Activated CD4-positive, alpha-beta T cell treated with anti-CD3 and anti-CD28 coated beads for 48 hours (primary cell): ENCODE measurements around the gene RAC2.

Experiments used
- DNase-seq: peaks from one replicate; pipeline ENCODE4 v3.0.0-alpha.2; 2020

The RAC2 gene

DNA sequence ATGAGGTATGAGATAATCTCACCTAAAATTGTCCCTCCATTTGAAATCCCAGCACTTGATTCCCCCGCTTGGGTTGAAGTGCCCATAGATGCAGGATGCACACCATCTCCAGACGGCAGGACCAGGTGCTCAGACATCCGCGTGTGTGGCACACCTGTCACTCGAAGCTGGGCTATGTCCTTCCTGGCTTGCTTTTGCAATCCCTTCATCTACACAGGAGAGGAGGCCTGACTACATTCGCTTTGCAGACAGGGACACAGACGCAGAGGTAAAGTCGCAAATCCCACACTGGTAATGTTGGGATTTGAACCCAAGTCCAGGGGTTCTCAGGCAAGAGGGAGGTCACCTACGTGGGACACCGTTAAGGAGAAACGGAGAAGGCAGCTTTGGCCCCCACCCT lies 31.1 kb upstream of the RAC2 start:
- DNase-seq = no peak

DNA sequence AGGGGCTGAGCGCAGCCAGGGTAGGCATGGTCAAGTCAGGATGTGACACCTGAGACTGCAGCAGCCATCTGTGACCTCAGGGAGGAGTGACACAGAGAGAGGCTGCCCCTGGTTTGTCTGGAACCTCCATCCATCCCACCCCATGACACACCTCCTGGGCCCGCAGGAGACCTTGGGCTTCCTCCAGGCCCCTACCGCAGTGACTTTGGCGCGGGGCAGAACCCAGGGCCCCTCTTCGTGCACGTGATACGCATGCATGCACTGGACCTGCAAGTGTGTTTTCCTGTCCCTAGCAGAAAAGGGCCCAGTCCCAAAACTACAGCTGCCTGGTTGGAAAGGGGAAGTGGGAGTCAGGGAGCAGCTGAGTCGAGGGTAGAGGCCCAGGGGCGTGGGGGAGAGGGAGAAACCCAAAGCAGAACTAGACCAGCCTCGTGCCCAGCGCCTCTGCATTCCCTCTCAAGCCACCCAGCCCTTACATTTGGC lies 30.4 kb upstream of the RAC2 start:
- DNase-seq = no peak

DNA sequence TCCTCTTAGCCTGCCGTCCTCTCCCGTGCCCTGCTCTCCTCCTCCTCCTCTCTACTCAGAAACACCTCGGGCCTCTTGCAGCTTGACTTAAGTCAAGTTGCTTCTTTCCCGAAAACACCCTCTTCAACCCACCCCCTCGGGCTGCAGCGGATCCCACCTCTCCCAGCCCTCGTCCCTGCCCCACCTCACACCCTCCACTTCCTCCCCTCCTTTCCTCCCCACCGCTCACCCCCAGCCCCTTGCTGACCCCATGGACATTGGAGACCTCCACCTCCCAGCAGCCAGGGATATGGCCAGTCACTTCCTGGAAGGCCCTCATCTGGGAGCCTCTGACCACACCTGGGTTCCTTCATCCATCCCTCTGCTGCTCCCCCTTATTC lies 29.8 kb upstream of the RAC2 start:
- DNase-seq = no peak

DNA sequence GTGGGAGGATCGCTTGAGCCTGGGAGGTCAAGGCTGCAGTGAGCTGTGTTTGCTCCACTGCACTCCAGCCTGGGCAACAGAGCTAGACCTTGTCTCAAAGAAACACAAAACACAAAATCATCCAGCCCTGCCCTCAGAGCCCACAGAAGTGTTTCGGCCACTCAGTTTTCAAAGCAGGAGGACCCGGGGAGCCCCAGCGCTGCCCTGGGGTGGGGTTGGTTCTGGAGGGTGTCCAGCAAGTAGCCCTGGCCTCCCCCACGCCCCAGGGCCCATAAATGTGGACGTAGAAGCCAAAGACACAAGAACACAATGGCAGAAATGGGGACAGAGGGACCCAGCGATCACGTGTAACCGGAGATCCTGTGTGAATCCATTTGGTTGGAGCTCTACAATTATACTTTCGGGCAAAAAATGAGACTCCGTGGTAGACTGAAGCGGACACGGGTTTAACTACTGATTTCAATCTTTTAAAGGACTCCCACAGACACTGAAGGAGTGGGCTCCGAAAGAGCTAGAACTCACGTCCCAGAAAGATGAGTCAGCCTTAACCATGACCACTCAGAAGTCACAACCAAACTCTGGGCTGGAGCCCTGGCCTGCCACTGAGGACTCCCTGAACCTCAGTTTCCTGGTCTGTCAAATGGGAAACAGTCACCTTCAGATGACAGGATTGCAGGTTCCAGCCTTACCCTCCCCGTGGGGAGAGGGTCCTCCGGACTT lies 29.2 kb upstream of the RAC2 start:
- peak; percentile 42 for DNase-seq

DNA sequence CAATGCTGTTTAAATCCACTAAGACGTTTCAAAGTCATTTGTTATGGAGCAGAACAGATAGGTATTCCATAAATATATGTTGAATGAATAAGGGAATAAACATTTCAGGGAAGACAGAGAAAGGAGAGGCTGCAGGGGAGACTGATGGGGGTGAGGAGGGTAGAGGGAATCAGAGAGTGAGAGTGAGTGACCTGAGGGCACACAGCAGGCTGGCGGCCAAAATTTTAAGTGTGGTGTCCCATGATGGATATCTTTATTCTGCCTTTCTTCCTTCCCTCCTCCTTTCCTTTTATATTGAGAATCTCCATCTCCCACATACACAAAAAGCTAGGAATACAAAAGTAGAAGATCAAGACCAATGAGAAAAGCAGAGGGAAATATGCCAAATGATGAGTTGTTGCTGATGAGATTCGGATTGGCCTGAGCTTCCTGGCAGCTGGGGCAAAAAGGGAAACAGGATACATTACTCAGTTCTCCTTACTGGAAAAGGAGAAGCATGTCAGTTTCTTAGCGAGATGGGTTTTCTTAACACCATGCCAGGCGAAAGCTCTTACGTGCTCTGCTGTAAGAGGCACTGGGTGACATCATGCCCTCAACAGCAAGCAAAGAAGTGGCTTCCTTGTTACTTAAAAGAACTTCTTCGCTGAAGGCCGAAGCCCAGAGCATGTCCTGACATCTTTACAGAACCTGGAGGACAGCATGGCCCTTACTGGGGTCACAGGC lies 27.0 kb upstream of the RAC2 start:
- no peak for DNase-seq

DNA sequence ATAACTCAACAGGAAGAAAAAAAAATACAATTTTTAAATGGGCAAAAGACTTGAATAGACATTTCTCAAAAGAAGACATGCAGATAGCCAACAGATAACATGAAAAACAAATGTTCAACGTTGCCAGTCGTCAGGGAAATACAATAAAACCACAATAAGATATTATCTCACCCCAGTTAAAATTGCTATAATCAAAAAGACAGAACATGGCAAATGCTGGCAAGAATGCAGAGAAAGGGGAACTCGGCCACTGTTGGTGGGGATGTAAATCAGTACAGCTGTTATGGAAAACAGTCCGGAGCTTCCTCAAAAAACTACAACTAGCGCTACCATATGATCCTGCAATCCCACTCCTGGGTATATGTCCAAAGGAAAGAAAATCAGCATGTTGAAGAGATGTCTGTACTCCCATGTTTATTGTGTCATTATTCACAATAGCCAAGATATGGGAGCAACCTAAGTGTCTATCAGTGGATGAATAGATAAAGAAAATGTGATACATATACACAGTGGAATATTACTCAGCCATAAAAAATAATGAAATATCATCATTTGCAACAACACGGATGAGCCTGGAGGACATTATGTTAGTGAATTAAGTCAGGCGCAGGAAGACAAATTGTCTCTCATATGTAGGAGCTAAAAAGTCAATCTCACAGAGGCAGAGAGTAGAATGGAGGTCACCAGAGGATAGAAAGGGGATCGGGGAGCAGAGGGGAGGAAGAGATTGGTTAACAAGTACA lies 26.0 kb upstream of the RAC2 start:
- no peak for DNase-seq

DNA sequence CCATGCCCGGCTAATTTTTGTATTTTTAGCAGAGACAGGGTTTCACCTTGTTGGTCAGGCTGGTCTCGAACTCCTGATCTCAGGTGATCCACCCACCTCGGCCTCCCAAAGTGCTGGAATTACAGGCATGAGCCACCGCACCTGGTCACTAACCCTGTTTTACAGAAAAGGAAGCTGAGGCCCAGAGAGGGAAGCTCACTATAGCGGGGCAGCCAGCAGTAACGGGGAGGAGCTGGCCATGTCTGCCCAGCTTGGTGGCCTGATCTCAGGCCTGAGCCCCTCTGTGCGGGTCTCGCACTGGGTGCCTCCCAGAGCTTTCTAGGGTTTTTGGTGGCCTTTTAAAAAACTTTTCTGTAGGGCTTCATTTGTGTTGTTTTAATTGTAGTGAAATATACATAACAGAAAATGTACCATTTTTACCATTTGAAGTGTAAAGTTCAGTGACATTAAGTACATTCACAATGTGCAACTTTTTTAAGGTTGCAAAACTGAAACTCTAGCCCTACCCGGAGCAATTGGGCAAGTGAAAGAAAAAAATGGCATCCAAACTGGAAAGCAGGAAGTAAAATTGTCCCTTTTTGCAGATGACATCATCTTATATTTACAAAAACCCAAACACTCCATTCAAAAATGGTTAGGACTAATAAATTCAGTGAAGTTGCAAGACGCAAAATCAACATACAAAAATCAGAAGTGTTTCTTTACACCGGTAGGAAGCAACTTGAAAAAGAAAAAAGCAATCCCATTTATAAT lies 23.8 kb upstream of the RAC2 start:
- no peak for DNase-seq

DNA sequence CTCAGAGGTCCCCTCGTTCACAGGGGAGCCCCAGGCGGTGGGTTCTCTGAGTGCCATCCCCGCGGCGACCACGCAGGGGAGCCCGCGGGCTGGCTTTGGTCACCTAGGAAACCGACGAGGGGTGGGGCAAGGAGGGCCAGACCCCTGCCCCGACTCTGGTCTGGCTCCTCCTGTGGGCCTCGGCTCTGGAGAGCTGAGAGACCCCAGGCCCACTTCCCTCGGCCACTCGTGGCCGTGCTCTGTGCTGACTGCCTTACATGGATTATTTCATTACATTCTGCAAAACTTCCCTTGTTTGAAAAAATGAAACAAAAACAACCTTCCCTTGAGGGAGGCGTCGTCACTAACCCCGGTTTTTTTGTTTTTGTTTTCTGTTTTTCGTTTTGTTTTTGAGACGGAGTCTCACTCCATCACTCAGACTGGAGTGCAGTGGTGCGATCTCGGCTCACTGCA lies 23.1 kb upstream of the RAC2 start:
- peak; percentile 76 for DNase-seq

DNA sequence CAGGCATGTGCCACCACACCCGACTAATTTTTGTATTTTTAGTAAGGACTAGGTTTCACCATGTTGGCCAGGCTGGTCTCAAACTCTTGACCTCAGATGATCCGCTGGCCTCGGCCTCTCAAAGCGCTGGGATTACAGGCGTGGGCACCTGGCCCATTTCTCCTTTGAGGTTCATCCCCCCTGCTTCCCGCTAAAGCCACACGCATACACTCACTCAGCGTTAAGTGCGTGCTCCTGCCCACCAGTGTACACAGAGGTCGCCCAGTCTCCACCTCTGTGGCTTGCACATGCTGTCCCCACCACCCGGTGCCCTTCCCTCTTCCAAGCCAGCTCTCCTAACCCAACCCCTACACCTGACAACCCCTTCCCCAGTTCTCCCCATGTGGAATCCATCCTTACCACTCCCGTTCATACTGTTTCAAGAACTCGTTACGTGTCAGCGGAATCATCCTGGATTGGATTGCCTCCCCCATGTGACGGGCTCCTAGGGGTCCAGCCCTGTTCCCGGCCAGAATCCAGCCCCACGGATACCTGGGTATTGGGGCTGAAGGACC lies 22.6 kb upstream of the RAC2 start:
- no peak for DNase-seq

DNA sequence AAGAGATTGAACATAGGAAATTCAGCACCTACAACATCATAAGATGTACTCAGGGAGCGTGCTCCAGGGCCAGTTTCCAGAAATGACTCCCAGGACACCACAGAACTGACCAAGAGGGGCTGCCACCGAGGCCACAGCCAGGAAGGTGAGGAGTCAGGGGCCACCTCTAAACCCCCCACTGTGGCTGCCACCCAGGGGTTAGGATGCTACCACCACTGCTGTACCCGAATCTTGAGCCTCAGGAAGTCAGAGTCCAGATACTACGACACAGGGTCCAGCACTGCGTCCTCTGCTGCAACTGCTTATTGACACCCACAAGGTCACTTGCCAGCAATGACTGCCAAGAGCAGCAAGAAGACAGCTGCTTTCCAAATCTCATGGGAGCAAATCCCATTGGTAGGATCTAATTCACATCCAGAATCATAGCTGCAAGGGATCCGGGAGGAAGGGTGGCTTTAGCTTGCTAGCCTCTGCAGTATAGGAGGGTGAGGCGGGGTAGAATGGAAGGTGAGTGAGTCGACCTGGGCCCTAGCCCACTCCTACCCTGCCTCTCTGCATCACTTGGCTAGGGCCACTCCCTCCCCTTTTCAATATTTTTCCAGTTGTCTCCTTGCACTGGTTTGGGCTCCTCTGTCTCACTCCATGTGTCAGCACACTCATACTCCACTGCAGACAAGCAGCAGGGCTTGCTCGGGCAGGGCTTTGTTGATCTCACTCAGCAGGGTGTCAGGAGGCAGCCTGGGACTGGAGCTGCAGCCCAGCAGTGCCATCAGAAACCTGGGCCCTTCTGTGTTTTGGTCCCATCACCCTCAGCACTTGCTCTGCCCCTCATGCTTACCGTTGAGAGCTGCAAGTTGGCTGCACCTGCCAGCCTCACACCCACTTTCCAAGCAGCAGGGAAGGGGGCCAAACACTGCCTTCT lies 20.2 kb upstream of the RAC2 start:
- no peak for DNase-seq

DNA sequence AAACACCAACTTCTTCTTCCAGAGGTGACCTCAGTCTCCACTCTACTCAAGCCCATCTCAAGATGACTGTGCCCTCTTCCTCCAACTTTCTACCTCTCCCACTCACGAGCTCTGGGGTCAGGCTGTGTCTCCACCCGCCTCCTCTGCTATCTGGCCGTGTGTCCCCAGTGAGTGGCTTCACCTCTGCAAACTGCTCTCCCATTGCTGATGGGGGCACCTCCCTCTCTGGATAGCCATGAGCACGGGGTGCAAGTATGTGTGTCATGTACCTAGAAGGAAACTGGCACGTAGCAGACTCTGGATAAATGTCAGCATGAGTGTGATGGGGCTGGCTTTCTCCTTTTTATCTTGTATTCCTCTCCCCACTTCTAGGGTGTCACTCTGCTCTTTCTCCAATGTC lies 18.3 kb upstream of the RAC2 start:
- no peak for DNase-seq

DNA sequence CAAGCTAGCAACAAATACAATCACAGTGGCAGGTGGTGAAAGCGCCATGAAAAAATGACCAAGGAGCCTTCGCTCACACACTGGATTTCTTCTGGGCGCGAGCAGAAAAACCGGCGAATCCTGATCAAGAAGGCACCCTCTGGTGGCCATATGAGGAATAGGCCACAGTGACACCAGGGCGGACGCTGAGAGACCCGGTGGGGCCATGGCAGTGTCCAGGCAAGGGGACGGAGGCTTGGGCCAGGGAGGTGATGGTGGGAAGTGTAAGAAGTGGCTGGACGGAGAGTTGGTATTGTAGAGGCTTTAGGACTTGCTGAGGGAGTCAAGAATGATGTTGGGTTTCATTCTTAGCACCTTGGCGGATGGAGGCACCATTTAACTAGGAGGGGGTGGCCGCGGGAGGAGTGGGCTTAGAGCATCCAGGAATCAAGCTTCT lies 16.9 kb upstream of the RAC2 start:
- peak; percentile 72 for DNase-seq

DNA sequence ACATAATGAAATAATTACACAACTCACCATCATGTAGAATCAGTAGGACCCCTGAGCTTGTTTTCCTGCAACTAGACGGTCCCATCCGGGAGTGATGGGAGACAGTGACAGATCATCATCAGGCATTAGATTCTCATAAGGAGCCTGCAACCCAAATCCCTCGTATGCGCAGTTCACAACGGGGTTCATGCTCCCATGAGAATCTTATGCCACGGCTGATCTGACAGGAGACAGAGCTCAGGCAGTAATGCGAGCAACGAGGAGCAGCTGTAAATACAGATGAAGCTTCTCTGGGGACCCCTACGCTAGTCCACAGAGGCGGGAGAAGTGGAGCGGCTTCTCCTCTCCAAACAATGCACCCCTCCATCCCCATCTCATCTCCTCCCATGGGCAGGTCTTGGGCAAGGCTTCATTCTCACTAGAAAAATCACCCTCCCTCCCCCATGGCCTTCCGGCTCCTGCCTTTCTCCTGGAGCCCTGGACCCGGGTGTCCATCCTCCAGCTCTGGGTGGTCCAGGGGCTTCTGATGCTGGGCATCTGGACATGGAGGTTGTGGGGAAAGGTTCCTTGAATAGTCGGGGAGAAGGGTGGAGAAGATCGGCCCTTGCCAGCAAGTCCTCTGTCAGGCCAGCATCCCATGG lies 16.2 kb upstream of the RAC2 start:
- no peak for DNase-seq

DNA sequence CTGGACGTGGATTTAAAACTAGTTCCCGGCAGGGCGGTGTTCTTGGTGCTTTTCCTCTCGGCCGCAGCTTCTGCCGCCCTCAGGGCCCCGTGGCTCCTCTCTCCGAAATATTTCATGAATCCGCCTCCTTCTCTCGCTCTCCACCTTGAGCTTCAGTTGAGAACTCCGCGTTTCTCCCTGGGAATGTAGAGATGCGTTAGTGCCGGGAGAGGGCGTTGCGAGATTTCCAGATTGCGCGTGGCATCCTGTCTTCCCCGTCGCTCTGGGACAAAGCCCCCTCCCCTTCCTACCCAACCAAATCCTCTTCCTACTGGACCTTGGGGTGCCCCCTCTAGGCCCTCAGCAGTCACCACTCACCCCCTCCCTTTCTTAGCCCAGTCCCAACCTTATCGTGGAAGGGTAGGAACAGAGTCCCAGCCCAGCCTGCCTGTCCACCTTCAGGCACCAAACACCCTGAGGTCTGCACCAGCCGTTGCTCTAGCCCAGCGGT lies 15.5 kb upstream of the RAC2 start:
- DNase-seq = no peak

DNA sequence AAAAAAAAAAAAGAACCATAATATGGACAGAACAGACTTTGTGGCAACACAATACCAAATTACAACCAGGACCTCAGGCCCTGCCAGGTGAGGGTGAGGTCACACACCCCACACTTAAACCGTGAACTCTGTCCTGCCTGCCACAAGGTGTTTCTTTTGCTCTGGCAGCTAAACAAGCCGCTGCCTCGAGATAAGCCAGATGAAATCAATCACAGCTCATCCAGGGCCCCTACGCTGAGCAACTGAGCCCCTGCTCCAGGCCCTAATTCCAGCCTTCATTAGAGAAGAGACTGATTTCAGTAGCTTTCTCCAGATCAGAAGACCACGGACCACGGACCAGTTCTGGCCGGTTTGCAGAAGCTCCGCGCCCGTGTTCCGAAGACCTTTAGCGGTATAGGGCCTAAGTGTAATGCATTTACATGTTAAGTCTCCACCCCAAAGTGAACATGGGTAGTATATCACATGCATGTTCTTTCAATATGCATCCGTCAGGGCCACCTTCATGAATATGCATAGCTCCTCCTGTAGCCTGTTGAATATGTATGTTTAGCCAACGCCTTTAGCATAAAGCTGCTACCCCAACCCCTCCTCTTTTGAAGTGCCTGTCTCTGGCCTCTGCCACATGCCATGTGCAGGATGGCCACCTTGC lies 14.8 kb upstream of the RAC2 start:
- DNase-seq = no peak

DNA sequence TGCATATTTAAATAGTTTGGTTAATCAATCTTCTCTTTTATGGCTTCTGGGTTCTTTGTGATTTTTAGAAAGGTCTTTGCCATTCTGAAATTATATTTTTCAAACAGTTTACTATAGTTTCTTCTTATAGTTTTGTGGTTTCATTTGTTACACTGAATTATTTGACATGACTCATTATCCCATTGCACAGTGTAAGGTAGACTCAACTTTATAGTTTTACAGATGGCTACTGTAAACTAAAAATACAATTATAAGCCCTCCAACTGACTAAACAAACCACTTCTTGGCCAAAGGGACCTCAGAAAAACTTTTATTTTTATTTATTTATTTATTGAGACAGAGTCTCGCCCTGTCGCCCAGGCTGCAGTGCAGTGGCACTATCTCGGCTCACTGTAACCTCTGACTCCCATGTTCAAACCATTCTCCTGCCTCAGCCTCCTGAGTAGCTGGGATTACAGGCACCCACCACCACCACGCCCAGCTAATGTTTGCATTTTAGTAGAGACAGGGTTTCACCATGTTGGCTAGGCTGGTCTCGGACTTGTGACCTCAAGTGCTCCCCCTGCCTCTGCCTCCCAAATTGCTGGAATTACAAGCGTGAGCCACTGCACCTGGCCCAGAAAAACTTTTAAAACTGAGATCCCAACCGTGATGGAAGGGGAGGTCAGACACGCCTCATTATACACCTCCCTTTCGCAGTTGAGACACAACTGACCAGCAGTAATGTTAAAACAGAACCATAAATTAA lies 14.1 kb upstream of the RAC2 start:
- no peak for DNase-seq

DNA sequence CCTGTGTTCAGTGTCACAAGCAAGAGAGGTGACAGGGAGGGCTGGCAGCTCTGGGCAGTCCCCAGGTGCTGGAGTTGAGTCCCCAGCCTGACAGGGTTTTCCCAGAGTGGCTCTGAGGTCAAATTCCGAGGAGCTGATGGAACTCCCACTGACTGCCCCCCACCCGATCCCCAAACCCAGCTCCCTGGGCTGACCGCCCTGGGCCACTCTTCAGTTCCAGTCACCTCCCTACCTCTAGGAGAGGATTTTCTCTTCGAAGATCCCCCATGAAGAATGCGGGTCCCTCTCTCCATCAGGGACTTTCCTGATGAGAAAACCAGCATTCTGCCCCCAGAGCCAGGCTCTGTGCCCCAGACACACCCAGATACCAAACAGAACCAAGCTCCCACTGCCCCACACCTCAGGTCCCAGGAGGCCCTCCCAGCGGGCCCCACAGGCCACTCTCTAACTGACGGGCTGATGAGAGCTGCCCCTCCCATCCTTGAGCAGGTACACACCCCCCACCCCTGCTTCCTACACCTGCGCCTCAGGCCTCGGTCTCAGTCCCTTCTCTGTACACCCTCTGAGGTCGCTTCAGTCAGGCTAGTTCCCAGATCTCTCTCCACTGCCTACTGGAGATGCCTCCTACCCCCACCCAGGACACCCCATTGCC lies 12.1 kb upstream of the RAC2 start:
- DNase-seq = no peak

DNA sequence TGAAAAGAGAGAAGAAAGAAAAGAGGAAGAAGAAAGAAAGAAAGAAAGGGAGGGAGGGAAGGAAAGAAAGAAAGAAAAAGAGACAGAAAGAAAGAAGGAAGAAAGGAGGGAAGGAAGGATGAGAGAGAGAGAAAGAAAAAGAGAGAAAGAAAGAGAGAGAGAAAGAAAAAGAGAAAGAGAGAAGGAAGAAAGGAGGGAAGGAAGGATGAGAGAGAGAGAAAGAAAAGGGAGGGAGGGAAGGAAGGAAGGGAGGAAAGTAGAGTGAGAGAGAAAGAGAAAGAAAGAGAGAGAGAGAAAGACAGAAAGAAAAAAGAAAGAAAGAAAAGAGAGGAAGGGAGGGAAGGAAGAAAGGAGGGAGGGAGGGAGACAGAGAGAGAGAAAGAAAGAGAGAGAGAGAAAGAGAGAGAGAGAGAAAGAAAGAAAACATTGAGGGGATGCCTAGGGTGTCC lies 11.5 kb upstream of the RAC2 start:
- no peak for DNase-seq

DNA sequence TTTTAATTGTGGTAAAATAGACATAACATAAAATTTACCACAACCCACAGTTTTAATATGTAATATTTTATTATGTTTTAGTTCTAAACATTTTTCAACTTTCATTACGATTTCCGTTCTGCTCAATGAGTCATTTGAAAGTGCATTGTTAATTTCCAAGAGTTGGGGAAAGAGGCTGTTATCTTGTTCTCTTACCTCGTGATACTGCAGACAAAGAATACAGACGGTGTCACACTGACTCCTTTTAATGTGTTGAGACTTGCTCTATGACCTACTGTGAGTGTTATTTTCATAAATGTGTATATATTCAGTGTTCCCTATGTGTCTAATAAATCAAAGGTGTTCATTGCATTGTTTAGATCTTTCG lies 10.8 kb upstream of the RAC2 start:
- no peak for DNase-seq
